HCT116 (cell line): Measurements from ENCODE around the gene RGS4.

Experiments used
- CTCF ChIP-seq, 3 experiments: fragments of 200-600 bp in 1 of 3; sonication (generic) in 1 of 3; IDR thresholded peaks in 2 of 3; conservative IDR thresholded peaks in 1 of 3; 2 replicates each; pipeline ENCODE4 v1.5.1; 2012 to 2017; ENCODE audit warnings: low read depth in 2 of 3, low read length in 2 of 3, antibody characterized with exemption in 1 of 3, borderline replicate concordance in 1 of 3, control low read depth in 1 of 3, mild to moderate bottlenecking in 1 of 3, mixed read lengths in 1 of 3, mixed run types in 1 of 3, moderate library complexity in 1 of 3; ENCODE audit not compliant: insufficient read depth in 1 of 3
- EGR1 ChIP-seq: IDR thresholded peaks from 2 replicates; pipeline ENCODE4 v1.6.1; 2012; ENCODE audit warnings: low read depth
- EZH2 ChIP-seq: fragments of 200-600 bp; sonication (generic); IDR thresholded peaks from 2 replicates; pipeline ENCODE4 v1.6.1; 2017; ENCODE audit warnings: antibody characterized with exemption, mixed run types
- EZH2phosphoT487 ChIP-seq: fragments of 200-600 bp; IDR thresholded peaks from 2 replicates; pipeline ENCODE4 v1.6.1; 2018; ENCODE audit warnings: antibody characterized with exemption, borderline replicate concordance
- MAX ChIP-seq: IDR thresholded peaks from 2 replicates; pipeline ENCODE4 v1.6.1; 2012
- POLR2A ChIP-seq: IDR thresholded peaks from 2 replicates; pipeline ENCODE4 v1.7.0; 2011; ENCODE audit warnings: borderline replicate concordance; ENCODE audit not compliant: insufficient read depth, insufficient read length; ENCODE audit errors: extremely low read depth
- POLR2AphosphoS5 ChIP-seq: IDR thresholded peaks from 2 replicates; pipeline ENCODE4 v1.6.1; 2011; ENCODE audit warnings: mild to moderate bottlenecking, low read depth, low read length, moderate library complexity
- RAD21 ChIP-seq: IDR thresholded peaks from 2 replicates; pipeline ENCODE4 v1.6.1; 2012; ENCODE audit warnings: low read depth, mild to moderate bottlenecking
- SP1 ChIP-seq: IDR thresholded peaks from 2 replicates; pipeline ENCODE4 v1.6.1; 2012; ENCODE audit warnings: low read depth
- SRF ChIP-seq: IDR thresholded peaks from 2 replicates; pipeline ENCODE4 v1.6.1; 2012; ENCODE audit warnings: low read depth
- YY1 ChIP-seq: IDR thresholded peaks from 2 replicates; pipeline ENCODE4 v1.6.1; 2011; ENCODE audit warnings: low read length, low read depth, moderate library complexity, mild to moderate bottlenecking; ENCODE audit not compliant: insufficient replicate concordance; ENCODE audit errors: extremely low read depth
- TF ChIP-seq, protein P1 (sequence below): IDR thresholded peaks from 2 replicates; pipeline ENCODE4 v1.6.1; 2012; ENCODE audit warnings: low read depth

DNA sequence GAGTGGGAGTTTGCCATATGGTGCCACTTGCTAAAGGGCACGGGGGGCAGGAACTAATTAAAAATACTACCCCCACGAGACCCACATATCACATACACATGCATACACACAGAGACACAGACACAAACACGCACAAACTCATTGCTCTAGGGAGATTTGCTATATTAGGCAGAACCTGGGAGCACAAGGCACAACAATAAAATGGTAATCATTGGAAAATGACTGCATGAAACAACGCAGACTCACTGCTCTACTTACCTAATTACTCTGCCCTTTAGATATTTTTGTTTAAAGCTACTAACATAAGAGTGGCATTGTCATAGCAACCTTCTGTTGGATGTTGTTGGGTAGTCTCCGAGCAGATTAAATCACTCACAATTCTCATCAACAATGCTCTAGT is 20.3 kb upstream of the RGS4 start:
- no peak for TF ChIP-seq EZH2
- TF ChIP-seq CTCF (IDR thresholded peaks at IDR 0.05 in 2 of 3, conservative IDR thresholded peaks at IDR 0.05 in 1 of 3; ENCODE audit: borderline replicate concordance in 1 of 3, insufficient read depth in 1 of 3, low read depth in 2 of 3, low read length in 2 of 3), result no peak
- no peak for TF ChIP-seq EZH2phosphoT487
- TF ChIP-seq RAD21, result no peak
- no peak for TF ChIP-seq SP1
- TF ChIP-seq POLR2AphosphoS5, result no peak
- TF ChIP-seq POLR2A, result no peak
- TF ChIP-seq EGR1, result no peak
- no peak for TF ChIP-seq YY1
- TF ChIP-seq SRF, result no peak
- TF ChIP-seq, protein P1, sequence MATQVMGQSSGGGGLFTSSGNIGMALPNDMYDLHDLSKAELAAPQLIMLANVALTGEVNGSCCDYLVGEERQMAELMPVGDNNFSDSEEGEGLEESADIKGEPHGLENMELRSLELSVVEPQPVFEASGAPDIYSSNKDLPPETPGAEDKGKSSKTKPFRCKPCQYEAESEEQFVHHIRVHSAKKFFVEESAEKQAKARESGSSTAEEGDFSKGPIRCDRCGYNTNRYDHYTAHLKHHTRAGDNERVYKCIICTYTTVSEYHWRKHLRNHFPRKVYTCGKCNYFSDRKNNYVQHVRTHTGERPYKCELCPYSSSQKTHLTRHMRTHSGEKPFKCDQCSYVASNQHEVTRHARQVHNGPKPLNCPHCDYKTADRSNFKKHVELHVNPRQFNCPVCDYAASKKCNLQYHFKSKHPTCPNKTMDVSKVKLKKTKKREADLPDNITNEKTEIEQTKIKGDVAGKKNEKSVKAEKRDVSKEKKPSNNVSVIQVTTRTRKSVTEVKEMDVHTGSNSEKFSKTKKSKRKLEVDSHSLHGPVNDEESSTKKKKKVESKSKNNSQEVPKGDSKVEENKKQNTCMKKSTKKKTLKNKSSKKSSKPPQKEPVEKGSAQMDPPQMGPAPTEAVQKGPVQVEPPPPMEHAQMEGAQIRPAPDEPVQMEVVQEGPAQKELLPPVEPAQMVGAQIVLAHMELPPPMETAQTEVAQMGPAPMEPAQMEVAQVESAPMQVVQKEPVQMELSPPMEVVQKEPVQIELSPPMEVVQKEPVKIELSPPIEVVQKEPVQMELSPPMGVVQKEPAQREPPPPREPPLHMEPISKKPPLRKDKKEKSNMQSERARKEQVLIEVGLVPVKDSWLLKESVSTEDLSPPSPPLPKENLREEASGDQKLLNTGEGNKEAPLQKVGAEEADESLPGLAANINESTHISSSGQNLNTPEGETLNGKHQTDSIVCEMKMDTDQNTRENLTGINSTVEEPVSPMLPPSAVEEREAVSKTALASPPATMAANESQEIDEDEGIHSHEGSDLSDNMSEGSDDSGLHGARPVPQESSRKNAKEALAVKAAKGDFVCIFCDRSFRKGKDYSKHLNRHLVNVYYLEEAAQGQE, result no peak
- TF ChIP-seq MAX, result no peak
